Stimulated activated CD4-positive, alpha-beta T cell treated with anti-CD3 and anti-CD28 coated beads, Interleukin-15, amount 100 ng/mL, for 1 hour (primary cell): Measurements from ENCODE around the gene FOXC1.

ENCODE experiments used
- DNase-seq, 2 donors: peaks; one replicate each; pipeline ENCODE4 v3.0.0-alpha.2; 2020; ENCODE audit warnings: low read depth in 1 of 2, low spot score in 1 of 2

The FOXC1 gene

GRCh38 chr6:1611572-1612298, 2.0 kb downstream of the FOXC1 start:
- no peak for DNase-seq

GRCh38 chr6:1612299-1612973, 2.7 kb downstream of the FOXC1 start:
- no peak for DNase-seq

- no peak for DNase-seq
Observed at GRCh38 chr6:1612974-1613306, 3.2 kb downstream of the FOXC1 start.

- no peak for DNase-seq
Observed at GRCh38 chr6:1613346-1613687, 3.6 kb downstream of the FOXC1 start.

GRCh38 chr6:1613688-1614447, 4.2 kb downstream of the FOXC1 start:
- no peak for DNase-seq

- no peak for DNase-seq
Observed at GRCh38 chr6:1614448-1615150, 4.9 kb downstream of the FOXC1 start.

GRCh38 chr6:1615151-1615852, 5.6 kb downstream of the FOXC1 start:
- no peak for DNase-seq

GRCh38 chr6:1615853-1616420, 6.2 kb downstream of the FOXC1 start:
- no peak for DNase-seq

GRCh38 chr6:1616701-1617463, 7.2 kb downstream of the FOXC1 start:
- no peak for DNase-seq

- DNase-seq, result no peak
Observed at GRCh38 chr6:1617466-1618310, 8.0 kb downstream of the FOXC1 start.

GRCh38 chr6:1618311-1619097, 8.8 kb downstream of the FOXC1 start:
- DNase-seq, result no peak

GRCh38 chr6:1619098-1619672, 9.5 kb downstream of the FOXC1 start:
- no peak for DNase-seq

- no peak for DNase-seq
Observed at GRCh38 chr6:1619673-1620503, 10.2 kb downstream of the FOXC1 start.

GRCh38 chr6:1620504-1621069, 10.9 kb downstream of the FOXC1 start:
- no peak for DNase-seq

GRCh38 chr6:1621070-1621701, 11.5 kb downstream of the FOXC1 start:
- DNase-seq, result no peak

- DNase-seq, result no peak
Observed at GRCh38 chr6:1622220-1622850, 12.6 kb downstream of the FOXC1 start.
